WTC11 (cell line): ENCODE results near the gene PYGB. TPM values are rescaled to one million over a fixed set of nuclear protein-coding genes. Genes with fewer than 3 reads are reported as not detected.

Experiments
- ATAC-seq: fragments of 200-7000 bp; cut with Tn5 transposase; 2 replicates; pipeline ENCODE4 v1.10.0; 2021; ENCODE audit warnings: mild to moderate bottlenecking, moderate library complexity
- CTCF ChIA-PET: fragments of 300-600 bp; sonication (Branson Sonifier 250); formaldehyde crosslinking; loops from one replicate; lab custom pipeline; 2021; ENCODE audit warnings: antibody characterized with exemption; lab: Charles Lee
- POLR2A ChIA-PET: fragments of 350-600 bp; sonication (Branson Sonifier 250); formaldehyde crosslinking; loops from one replicate; lab custom pipeline; 2021; ENCODE audit warnings: antibody characterized with exemption; lab: Charles Lee
- DNase-seq: peaks from one replicate; pipeline ENCODE4 v3.0.0; 2021; ENCODE audit warnings: low spot score
- H3K27ac Mint-ChIP-seq: 2 replicates; pipeline ENCODE4 v1.8.0; 2021; ENCODE audit warnings: mixed read lengths
- H3K27me3 Mint-ChIP-seq: 2 replicates; pipeline ENCODE4 v1.8.0; 2021; ENCODE audit warnings: low read depth, mild to moderate bottlenecking, moderate library complexity, mixed read lengths
- H3K36me3 Mint-ChIP-seq: 2 replicates; pipeline ENCODE4 v1.8.0; 2021; ENCODE audit warnings: mixed read lengths
- H3K4me1 Mint-ChIP-seq: 2 replicates; pipeline ENCODE4 v1.8.0; 2022; ENCODE audit warnings: mixed read lengths
- H3K4me3 Mint-ChIP-seq: 2 replicates; pipeline ENCODE4 v1.8.0; 2021; ENCODE audit warnings: mild to moderate bottlenecking, moderate library complexity, mixed read lengths
- H3K9me3 Mint-ChIP-seq: 2 replicates; pipeline ENCODE4 v1.8.0; 2021; ENCODE audit warnings: mixed read lengths
- CREM ChIP-seq: sonication (generic); formaldehyde crosslinking; IDR thresholded peaks from 2 replicates; pipeline ENCODE4 v1.8.1; 2022; ENCODE audit warnings: mild to moderate bottlenecking, missing genetic modification reagents, moderate library complexity
- FOXK1 ChIP-seq: sonication (generic); formaldehyde crosslinking; IDR thresholded peaks from 2 replicates; pipeline ENCODE4 v1.8.0; 2022; ENCODE audit warnings: mild to moderate bottlenecking, moderate library complexity, missing genetic modification reagents
- GRHL2 ChIP-seq: fragments of 250-450 bp; sonication (Bioruptor Pico); IDR thresholded peaks from 2 replicates; pipeline ENCODE4 v1.8.0; 2022; ENCODE audit warnings: mild to moderate bottlenecking, moderate library complexity; ENCODE audit not compliant: insufficient replicate concordance, severe bottlenecking
- IRF2 ChIP-seq: sonication (generic); formaldehyde crosslinking; IDR thresholded peaks from 2 replicates; pipeline ENCODE4 v1.8.0; 2022; ENCODE audit warnings: low read depth, missing genetic modification reagents, borderline replicate concordance
- MYBL2 ChIP-seq: sonication (generic); formaldehyde crosslinking; IDR thresholded peaks from 2 replicates; pipeline ENCODE4 v1.8.1; 2023; ENCODE audit warnings: mild to moderate bottlenecking, moderate library complexity, missing genetic modification reagents
- RORB ChIP-seq: fragments of 250-450 bp; sonication (Bioruptor Pico); IDR thresholded peaks from 2 replicates; pipeline ENCODE4 v1.9.0; 2021; ENCODE audit warnings: mild to moderate bottlenecking
- TCF7 ChIP-seq: sonication (generic); formaldehyde crosslinking; IDR thresholded peaks from 2 replicates; pipeline ENCODE4 v1.8.0; 2022; ENCODE audit warnings: mild to moderate bottlenecking, low read depth, missing genetic modification reagents, moderate library complexity
- TP53 ChIP-seq: sonication (generic); formaldehyde crosslinking; IDR thresholded peaks from 2 replicates; pipeline ENCODE4 v1.8.1; 2023; ENCODE audit warnings: mild to moderate bottlenecking, missing genetic modification reagents
- ZNF317 ChIP-seq: sonication (generic); formaldehyde crosslinking; IDR thresholded peaks from 2 replicates; pipeline ENCODE4 v1.8.1; 2023; ENCODE audit warnings: low read depth, mild to moderate bottlenecking, moderate library complexity, missing genetic modification reagents, borderline replicate concordance
- ZNF423 ChIP-seq: fragments of 250-450 bp; sonication (Bioruptor Pico); IDR thresholded peaks from 2 replicates; pipeline ENCODE4 v2.1.2; 2022; ENCODE audit warnings: mild to moderate bottlenecking, moderate library complexity
- total RNA-seq: library from RNA; stranded (reverse); gene quantifications from 3 replicates; pipeline ENCODE4 v1.2.3, GENCODE V29; 2021
- TF ChIP-seq, protein P1 (sequence below): sonication (generic); formaldehyde crosslinking; IDR thresholded peaks from 2 replicates; pipeline ENCODE4 v1.8.0; 2023; ENCODE audit warnings: missing genetic modification reagents, mild to moderate bottlenecking, borderline replicate concordance
- TF ChIP-seq, protein P2 (sequence below): fragments of 250-450 bp; sonication (Bioruptor Pico); IDR thresholded peaks from 2 replicates; pipeline ENCODE4 v2.1.2; 2022; ENCODE audit warnings: mild to moderate bottlenecking, moderate library complexity
- TF ChIP-seq, protein P3 (sequence below): fragments of 250-450 bp; sonication (Bioruptor Pico); IDR thresholded peaks from 2 replicates; pipeline ENCODE4 v1.9.0; 2021; ENCODE audit warnings: mild to moderate bottlenecking
- TF ChIP-seq, protein P4 (sequence below): sonication (generic); formaldehyde crosslinking; IDR thresholded peaks from 2 replicates; pipeline ENCODE4 v1.8.0; 2023; ENCODE audit warnings: mild to moderate bottlenecking, missing genetic modification reagents
- TF ChIP-seq, protein P5 (sequence below): fragments of 250-450 bp; sonication (Bioruptor Pico); IDR thresholded peaks from 2 replicates; pipeline ENCODE4 v1.9.0; 2021; ENCODE audit warnings: mild to moderate bottlenecking

Gene PYGB
- total RNA-seq, 1 experiment from 2014 or later = 48.5 TPM

DNA sequence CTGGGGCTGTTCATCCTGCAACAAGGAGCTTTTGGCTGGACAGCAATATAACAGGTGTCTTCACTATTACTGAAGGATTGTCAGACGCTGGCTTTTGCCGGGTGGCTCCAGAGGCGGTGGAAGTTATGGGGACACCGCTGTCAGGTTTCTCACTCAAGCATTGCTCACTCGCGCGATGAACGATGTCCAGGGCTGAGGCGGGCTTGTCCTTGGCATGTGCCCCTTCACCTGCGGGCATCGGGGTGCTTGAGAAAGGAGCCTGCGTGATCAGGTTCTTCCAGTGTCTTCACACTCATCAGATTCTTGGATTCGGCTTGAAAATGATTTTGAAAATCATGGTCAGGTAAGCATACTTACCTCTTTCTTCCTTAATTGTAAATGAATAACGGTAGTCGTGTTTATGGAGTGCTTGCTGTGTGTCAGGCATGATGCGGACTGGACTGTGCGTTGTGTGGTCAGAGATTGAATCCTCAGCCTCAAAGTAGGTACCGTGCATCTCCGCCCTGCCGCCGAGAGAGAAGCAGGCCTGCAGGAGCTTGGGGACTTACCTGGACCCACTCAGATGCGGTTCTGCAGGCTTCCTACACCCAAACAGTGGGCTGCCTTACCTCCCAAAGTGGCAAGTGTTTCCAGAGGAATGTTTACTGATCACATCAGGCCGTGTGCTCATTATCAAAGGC lies 18.3 kb upstream of the PYGB start:
- H3K4me1 Mint-ChIP-seq = peaks cover 5% of the 10 kb centered on the region; the same call in 1 of the 2 replicates
- H3K27ac Mint-ChIP-seq = peak overlapping the region; percentile 10; the same call in 1 of the 2 replicates
- H3K9me3 Mint-ChIP-seq = no peaks in the 10 kb centered on the region
- H3K27me3 Mint-ChIP-seq = no peaks in the 10 kb centered on the region; the same call in 1 of the 2 replicates
- TF ChIP-seq, protein P1, sequence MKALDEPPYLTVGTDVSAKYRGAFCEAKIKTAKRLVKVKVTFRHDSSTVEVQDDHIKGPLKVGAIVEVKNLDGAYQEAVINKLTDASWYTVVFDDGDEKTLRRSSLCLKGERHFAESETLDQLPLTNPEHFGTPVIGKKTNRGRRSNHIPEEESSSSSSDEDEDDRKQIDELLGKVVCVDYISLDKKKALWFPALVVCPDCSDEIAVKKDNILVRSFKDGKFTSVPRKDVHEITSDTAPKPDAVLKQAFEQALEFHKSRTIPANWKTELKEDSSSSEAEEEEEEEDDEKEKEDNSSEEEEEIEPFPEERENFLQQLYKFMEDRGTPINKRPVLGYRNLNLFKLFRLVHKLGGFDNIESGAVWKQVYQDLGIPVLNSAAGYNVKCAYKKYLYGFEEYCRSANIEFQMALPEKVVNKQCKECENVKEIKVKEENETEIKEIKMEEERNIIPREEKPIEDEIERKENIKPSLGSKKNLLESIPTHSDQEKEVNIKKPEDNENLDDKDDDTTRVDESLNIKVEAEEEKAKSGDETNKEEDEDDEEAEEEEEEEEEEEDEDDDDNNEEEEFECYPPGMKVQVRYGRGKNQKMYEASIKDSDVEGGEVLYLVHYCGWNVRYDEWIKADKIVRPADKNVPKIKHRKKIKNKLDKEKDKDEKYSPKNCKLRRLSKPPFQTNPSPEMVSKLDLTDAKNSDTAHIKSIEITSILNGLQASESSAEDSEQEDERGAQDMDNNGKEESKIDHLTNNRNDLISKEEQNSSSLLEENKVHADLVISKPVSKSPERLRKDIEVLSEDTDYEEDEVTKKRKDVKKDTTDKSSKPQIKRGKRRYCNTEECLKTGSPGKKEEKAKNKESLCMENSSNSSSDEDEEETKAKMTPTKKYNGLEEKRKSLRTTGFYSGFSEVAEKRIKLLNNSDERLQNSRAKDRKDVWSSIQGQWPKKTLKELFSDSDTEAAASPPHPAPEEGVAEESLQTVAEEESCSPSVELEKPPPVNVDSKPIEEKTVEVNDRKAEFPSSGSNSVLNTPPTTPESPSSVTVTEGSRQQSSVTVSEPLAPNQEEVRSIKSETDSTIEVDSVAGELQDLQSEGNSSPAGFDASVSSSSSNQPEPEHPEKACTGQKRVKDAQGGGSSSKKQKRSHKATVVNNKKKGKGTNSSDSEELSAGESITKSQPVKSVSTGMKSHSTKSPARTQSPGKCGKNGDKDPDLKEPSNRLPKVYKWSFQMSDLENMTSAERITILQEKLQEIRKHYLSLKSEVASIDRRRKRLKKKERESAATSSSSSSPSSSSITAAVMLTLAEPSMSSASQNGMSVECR (CRISPR knock-in tag) = no peak
- TF ChIP-seq ZNF423 = no peak
- no peak for TF ChIP-seq CREM (CRISPR knock-in tag)
- TF ChIP-seq, protein P2, sequence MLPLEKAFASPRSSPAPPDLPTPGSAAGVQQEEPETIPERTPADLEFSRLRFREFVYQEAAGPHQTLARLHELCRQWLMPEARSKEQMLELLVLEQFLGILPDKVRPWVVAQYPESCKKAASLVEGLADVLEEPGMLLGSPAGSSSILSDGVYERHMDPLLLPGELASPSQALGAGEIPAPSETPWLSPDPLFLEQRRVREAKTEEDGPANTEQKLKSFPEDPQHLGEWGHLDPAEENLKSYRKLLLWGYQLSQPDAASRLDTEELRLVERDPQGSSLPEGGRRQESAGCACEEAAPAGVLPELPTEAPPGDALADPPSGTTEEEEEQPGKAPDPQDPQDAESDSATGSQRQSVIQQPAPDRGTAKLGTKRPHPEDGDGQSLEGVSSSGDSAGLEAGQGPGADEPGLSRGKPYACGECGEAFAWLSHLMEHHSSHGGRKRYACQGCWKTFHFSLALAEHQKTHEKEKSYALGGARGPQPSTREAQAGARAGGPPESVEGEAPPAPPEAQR (CRISPR knock-in tag) = no peak
- ATAC-seq (no peak), DNase-seq (no peak)
- ChIA-PET POLR2A (no interaction called here), CTCF (interaction anchor here (0.5 to 0.8 kb wide), 3 partner anchors 18 to 64 kb away, joined by 3 read pairs; partner anchors contain the start of gene PYGB)
- no peaks in the 10 kb centered on the region for H3K36me3 Mint-ChIP-seq
- H3K4me3 Mint-ChIP-seq = no peak overlapping the region

DNA sequence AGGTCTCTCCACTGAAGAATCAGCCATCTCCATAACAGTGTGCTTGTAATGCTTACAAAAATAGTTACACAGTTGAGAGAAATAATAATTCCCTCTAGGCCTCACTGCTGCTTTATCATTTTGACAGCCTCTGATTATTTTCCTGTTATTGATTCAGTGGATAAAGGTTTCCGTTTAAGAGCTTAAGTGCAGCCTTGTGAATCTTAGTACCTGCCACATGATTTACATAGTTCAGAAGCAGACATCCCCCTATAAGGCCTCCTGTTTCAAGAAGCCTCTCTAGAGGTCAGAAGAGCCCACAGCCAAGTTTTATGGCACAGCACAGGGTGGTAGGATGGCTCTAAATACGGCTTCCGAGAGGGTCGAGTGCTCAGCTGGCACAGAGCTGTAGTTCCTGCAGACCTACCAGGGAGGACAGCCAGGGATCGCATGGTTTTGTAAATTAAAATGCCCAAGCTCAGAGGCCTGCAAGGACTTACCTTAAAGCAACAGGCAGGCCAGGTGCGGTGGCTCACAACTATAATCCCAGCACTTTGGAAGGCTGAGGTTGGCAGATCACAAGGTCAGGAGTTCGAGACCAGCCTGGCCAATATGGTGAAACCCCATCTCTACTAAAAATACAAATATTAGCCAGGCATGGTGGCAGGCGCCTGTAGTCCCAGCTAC lies 17.6 kb upstream of the PYGB start:
- Mint-ChIP-seq H3K27ac (0 out of 2 replicates have a peak overlapping the region, but pooled peaks have one; percentile 10), H3K27me3 (no peaks in the 10 kb centered on the region; the same call in 1 of the 2 replicates), H3K4me3 (no peak overlapping the region), H3K4me1 (peaks cover 5% of the 10 kb centered on the region; the same call in 1 of the 2 replicates), H3K9me3 (no peaks in the 10 kb centered on the region), H3K36me3 (no peaks in the 10 kb centered on the region)
- POLR2A ChIA-PET = no interaction called here
- no peak for DNase-seq
- CTCF ChIA-PET = interaction anchor here (1.1 to 1.2 kb wide), 2 partner anchors 9 to 17 kb away, joined by 3 read pairs; no protein-coding TSS in a partner anchor
- ATAC-seq = no peak
- TF ChIP-seq, protein P3, sequence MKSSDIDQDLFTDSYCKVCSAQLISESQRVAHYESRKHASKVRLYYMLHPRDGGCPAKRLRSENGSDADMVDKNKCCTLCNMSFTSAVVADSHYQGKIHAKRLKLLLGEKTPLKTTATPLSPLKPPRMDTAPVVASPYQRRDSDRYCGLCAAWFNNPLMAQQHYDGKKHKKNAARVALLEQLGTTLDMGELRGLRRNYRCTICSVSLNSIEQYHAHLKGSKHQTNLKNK = no peak
- no peak for TF ChIP-seq RORB
- TF ChIP-seq MYBL2 (CRISPR knock-in tag) = no peak
- TF ChIP-seq, protein P4, sequence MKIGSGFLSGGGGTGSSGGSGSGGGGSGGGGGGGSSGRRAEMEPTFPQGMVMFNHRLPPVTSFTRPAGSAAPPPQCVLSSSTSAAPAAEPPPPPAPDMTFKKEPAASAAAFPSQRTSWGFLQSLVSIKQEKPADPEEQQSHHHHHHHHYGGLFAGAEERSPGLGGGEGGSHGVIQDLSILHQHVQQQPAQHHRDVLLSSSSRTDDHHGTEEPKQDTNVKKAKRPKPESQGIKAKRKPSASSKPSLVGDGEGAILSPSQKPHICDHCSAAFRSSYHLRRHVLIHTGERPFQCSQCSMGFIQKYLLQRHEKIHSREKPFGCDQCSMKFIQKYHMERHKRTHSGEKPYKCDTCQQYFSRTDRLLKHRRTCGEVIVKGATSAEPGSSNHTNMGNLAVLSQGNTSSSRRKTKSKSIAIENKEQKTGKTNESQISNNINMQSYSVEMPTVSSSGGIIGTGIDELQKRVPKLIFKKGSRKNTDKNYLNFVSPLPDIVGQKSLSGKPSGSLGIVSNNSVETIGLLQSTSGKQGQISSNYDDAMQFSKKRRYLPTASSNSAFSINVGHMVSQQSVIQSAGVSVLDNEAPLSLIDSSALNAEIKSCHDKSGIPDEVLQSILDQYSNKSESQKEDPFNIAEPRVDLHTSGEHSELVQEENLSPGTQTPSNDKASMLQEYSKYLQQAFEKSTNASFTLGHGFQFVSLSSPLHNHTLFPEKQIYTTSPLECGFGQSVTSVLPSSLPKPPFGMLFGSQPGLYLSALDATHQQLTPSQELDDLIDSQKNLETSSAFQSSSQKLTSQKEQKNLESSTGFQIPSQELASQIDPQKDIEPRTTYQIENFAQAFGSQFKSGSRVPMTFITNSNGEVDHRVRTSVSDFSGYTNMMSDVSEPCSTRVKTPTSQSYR (CRISPR knock-in tag) = no peak
- TF ChIP-seq TP53 (CRISPR knock-in tag) = no peak
- TF ChIP-seq FOXK1 (CRISPR knock-in tag) = no peak
- TF ChIP-seq, protein P5, sequence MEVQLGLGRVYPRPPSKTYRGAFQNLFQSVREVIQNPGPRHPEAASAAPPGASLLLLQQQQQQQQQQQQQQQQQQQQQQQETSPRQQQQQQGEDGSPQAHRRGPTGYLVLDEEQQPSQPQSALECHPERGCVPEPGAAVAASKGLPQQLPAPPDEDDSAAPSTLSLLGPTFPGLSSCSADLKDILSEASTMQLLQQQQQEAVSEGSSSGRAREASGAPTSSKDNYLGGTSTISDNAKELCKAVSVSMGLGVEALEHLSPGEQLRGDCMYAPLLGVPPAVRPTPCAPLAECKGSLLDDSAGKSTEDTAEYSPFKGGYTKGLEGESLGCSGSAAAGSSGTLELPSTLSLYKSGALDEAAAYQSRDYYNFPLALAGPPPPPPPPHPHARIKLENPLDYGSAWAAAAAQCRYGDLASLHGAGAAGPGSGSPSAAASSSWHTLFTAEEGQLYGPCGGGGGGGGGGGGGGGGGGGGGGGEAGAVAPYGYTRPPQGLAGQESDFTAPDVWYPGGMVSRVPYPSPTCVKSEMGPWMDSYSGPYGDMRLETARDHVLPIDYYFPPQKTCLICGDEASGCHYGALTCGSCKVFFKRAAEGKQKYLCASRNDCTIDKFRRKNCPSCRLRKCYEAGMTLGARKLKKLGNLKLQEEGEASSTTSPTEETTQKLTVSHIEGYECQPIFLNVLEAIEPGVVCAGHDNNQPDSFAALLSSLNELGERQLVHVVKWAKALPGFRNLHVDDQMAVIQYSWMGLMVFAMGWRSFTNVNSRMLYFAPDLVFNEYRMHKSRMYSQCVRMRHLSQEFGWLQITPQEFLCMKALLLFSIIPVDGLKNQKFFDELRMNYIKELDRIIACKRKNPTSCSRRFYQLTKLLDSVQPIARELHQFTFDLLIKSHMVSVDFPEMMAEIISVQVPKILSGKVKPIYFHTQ (CRISPR knock-in tag) = no peak
- no peak for TF ChIP-seq IRF2 (CRISPR knock-in tag)
- TF ChIP-seq GRHL2 (CRISPR knock-in tag) = no peak
- TF ChIP-seq TCF7 (CRISPR knock-in tag) = no peak
- TF ChIP-seq, protein P1 (CRISPR knock-in tag) = no peak
- TF ChIP-seq ZNF317 = no peak
